Omental fat pad (tissue), 4 donors: ENCODE measurements around the gene TBC1D10B. TPM values are rescaled to one million over a fixed set of nuclear protein-coding genes. Genes with fewer than 3 reads are reported as not detected.
A peak's percentile ranks its signal among the peaks of the same experiment; 100 is the strongest.
"Not testable (repeated sequence)": the region's sequence is repeated elsewhere in the genome, so short reads cannot be mapped to it uniquely, and the experiment has no call there.

Experiments
- ATAC-seq: fragments of 150-250 bp; one replicate; pipeline ENCODE4 v1.9.1; 2016; ENCODE audit warnings: mild to moderate bottlenecking, moderate library complexity; ENCODE audit not compliant: low FRiP score
- DNase-seq: peaks from one replicate; pipeline ENCODE4 v3.0.0-alpha.2; 2019; ENCODE audit warnings: low spot score
- total RNA-seq, 4 donors: library from RNA; depleted of rRNA; stranded (reverse); fragments of >200 nt; gene quantifications; one replicate each; pipeline ENCODE4 v1.1.0, GENCODE V29; 2016
- TF ChIP-seq, protein P1 (sequence below), 3 donors: fragments of 450-650 bp; IDR thresholded peaks; one replicate each; pipeline ENCODE4 v1.5.1; 2016 to 2017; ENCODE audit warnings: antibody characterized with exemption in 3 of 3, mild to moderate bottlenecking in 3 of 3, moderate library complexity in 2 of 3

The TBC1D10B gene
- total RNA-seq, 4 donors from 2014 or later, result 19.0 to 28.6 (median 26.7) TPM

DNA sequence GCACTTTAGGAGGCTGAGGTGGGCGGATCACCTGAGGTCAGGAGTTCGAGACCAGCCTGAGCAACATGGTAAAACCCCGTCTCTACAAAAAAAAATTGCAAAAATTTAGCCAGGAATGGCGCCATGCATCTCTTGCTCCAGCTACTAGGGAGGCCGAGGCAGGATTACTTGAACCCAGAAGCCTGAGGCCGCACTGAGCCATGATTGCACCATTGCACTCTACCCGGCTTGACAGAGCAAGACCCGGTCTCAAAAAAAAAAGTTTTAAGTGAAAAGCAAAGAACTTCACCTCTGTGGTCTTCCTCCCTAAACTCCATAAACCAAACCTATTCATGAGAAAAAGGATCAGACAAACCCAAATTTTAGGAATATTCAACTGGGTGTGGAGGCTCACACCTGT lies 22.2 kb downstream of the TBC1D10B start:
- DNase-seq (no peak), ATAC-seq (no peak)
- TF ChIP-seq, protein P1, sequence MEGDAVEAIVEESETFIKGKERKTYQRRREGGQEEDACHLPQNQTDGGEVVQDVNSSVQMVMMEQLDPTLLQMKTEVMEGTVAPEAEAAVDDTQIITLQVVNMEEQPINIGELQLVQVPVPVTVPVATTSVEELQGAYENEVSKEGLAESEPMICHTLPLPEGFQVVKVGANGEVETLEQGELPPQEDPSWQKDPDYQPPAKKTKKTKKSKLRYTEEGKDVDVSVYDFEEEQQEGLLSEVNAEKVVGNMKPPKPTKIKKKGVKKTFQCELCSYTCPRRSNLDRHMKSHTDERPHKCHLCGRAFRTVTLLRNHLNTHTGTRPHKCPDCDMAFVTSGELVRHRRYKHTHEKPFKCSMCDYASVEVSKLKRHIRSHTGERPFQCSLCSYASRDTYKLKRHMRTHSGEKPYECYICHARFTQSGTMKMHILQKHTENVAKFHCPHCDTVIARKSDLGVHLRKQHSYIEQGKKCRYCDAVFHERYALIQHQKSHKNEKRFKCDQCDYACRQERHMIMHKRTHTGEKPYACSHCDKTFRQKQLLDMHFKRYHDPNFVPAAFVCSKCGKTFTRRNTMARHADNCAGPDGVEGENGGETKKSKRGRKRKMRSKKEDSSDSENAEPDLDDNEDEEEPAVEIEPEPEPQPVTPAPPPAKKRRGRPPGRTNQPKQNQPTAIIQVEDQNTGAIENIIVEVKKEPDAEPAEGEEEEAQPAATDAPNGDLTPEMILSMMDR (IDR thresholded peaks at IDR 0.05), result no peak

DNA sequence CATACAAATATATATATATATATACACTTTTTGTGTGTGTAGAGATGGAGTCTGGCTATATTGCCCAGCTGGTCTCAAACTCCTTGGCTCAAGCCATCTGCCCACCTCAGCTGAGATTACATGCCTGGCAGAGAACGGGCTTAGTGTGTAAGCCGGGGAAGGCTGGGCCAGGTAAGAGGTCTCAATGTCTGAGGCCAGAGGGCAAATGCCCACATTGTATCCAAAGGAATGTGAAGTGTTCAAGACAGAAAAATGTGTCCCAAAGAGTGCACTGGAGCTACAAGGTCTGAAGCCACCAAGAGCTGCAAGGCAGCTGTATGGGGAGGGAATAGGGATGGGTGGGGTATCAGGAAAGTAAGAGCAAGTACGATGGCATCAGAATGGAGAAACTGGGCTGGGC lies 24.0 kb downstream of the TBC1D10B start:
- TF ChIP-seq, protein P1 (IDR thresholded peaks at IDR 0.05), result no peak
- ATAC-seq, result no peak

DNA sequence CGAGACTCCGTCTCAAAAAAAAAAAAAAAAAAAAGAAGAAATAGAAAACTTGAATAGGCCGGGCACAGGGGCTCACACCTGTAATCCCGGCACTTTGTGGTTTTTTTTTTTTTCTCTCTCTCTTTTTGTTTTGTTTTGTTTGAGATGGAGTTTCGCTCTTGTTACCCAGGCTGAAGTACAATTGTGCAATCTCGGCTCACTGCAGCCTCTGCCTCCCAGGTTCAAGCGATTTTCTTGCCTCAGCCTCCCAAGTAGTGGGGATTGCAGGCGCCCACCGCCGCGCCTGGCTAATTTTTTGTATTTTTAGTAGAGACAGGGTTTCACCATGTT lies 26.8 kb downstream of the TBC1D10B start:
- not testable (repeated sequence) for DNase-seq, ATAC-seq

More for the DNA sequence above, 24.0 kb downstream of the TBC1D10B start:
- DNase-seq, result no peak

DNA sequence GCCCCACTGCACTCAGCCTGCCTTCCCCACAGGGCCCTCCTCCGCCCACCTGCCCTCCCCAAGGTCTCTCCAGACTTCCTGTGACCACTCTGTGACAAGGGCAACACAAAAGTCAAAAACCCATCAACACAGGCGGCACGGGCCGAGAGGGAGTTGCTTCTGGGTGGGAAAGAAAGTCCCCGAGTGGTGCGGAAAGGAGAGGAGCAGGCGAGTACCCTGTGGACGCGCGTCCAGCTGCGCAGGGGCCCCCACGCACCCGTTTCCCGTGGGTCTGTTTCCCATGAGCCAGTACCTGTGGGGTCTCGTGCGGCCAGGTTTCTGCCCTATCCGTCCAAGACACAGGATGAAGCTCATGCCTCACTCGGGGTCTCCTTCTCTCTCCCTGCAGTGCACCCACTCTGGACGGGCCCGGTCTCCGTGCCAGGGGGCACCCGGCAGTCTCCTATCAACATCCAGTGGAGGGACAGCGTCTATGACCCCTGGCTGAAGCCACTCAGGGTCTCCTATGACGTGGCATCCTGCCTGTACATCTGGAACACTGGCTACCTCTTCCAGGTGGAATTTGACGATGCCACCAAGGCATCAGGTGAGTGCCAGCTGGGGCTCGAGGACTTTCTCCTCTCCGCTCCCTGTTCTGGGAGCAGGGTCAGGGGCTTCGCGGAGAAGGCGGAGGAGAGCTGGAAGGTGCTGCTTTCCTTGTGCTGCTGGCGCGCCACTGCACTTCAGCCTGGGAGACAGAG lies 27.4 kb downstream of the TBC1D10B start:
- ATAC-seq, result no peak
- TF ChIP-seq, protein P1 (IDR thresholded peaks at IDR 0.05), result no peak
- DNase-seq, result no peak

DNA sequence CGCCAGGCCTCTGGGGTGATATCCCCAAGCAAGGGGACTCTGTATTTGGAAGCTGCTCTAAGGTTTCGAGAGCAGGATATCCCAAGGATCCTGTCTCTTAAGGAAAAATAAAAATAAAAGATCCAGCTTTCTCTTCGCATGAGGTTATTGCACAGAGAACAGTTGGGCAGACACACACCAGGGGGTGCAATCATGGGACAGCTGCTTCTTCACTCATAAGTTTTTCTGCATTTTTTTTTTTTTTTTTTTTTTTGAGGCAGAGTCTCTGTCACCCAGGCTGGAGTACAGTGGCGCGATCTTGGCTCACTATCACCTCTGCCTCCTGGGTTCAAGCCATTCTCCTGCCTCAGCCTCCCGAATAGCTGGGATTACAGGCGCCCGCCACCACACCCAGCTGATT lies 28.3 kb downstream of the TBC1D10B start:
- ATAC-seq, DNase-seq: not testable (repeated sequence)

DNA sequence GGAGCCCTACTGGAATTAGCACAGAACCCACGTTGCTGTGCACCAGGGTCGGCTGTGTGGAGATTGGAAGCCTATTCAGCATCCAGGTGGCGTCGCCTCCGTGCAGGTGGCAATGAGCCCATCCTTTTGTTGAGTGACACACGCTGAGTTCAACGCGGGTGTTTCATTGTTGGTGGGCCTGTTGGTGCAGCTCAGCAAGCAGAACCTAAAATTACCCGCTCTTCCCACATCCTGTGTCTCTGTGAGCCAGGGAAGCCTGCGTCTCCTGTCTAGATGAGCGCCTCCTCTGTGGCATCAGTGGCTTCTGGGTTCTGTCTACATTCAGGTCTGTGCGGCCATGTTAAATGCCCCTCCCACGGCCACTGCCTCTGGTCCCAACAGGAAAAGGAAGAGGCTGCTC lies 29.7 kb downstream of the TBC1D10B start:
- TF ChIP-seq, protein P1 (IDR thresholded peaks at IDR 0.05), result no peak
- no peak for DNase-seq
- no peak for ATAC-seq

DNA sequence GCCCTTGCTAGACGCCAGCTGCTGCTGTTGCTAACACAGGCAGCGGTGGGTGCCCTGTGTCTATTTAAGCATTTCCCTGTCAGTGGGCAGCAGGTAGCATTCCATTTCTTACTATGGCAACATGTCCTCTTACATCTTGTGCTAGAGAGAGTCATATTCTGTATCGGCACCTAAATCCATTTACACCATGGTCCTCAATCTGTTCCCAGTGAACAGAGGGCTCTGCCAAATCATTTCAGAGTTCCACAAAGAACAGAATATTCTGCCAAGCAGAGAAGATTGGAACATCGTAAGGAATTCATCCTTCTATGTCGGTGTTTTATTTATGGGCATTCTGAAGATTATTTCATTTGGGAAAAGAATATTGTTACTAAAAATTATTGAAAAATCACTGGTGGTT lies 31.6 kb downstream of the TBC1D10B start:
- not testable (repeated sequence) for DNase-seq

DNA sequence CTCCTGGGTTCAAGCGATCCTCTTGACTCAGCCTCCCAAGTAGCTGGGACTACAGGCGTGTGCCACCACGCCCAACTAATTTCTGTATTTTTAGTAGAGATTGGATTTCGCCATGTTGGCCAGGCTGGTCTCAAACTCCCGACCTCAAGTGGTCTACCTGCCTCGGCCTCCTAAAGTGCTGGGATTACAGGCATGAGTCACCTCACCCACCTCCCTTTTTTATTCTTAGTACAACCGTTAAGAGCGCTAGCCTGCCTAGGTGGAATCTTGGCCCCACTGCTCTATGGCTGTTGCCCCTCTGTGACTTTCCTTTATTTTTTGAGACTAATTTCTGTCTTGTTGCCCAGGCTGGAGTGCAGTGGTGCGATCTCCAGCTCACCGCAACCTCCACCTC lies 32.3 kb downstream of the TBC1D10B start:
- DNase-seq, ATAC-seq: not testable (repeated sequence)

More for the DNA sequence above, 31.6 kb downstream of the TBC1D10B start:
- not testable (repeated sequence) for ATAC-seq

DNA sequence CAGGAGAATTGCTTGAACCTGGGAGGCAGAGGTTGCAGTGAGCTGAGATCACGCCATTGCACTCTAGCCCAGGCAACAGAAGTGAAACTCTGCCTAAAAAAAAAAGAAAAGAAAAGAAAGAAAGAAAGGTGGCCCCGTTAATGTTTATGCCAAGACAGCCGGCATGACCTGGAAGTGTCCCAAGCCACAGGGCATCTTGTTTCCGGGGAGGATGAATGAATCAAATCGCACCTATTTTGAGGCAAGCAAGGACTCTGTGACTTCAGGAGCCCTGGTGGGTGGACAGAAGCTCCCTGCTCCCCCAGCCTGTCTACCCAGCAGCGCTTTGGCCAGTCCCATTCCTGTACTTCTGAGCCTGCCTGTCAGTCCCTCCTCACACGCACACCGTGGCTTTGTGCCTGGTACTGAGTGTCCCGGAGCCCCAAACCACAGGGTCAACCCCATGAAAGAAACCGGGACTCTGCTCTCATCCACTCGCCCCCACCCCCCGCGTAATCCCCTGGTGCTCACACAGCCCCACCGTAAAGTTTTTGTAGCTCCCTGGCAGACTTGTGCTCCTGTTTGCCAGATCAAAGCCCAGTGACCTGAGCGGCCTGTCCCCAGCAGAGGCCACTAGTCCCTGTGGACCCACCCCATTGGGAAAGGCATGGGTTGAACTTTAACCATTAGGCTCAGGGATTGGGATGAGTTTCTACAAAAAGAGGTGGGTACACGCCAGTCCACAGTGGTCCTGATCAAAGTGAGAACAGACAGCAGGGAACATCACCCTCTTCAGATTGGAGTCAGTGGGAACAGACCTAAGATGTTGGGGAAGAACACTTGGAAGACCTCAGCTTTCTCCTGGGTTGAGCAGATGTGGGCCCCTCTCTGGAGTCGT lies 34.5 kb downstream of the TBC1D10B start:
- no peak for DNase-seq
- no peak for ATAC-seq
- TF ChIP-seq, protein P1 (IDR thresholded peaks at IDR 0.05), result no peak

DNA sequence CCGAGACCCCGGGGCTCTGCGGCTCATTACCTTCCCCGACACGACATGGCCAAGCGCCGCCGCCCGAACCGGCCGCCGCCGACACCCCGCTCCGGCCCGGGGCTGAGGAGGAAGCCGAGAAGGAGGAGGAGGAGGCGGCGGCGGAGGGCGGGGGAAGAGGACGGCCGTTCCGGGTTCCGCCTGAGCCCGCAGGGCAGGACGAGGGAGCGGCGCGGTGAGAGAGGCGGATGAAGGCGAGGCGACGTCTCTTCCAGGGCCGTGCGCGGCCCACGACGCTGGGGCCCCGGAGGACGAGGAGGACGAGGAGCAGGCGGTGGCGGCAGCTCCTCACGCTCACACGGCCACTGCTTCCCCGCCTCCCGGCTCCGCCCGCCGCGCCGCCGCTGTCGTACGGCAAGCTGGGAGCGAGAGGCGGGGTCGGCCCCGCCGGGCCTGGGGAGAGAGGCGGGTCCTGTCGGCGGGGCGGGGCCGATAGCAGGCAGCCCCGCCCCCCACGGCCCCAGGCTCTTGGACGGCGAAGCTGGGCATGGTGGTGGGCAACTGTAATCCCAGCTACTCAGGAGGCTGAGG lies 35.2 kb downstream of the TBC1D10B start:
- ATAC-seq (peak; percentile 93), DNase-seq (peak; percentile 53)

DNA sequence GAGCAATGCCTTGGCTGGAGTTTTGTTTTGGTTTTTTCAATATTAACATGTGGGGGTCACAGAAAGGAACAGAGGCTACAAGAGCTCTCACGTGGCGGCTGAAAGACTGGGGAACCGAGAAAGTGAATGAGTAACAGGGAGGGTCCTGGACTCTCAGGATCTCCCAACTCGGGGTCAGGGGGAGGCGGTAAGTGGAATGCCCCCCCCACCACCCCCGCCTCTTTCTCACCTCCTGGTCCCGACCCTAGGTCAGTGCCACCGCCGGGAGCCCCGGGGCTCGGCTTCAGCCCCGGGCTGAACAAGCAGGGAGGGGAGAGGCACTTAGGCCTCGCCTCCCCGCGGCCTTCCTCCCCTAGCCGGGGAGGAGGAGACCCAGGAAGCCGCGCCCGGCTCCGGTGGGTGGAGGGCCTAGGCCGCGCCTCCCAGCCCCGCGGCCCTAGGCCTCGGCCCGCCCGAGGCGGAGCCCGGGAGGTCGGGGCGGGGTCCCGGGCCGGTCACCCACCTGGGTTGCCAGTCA lies 35.8 kb downstream of the TBC1D10B start:
- not testable (repeated sequence) for DNase-seq
- ATAC-seq, result peak; percentile 99

DNA sequence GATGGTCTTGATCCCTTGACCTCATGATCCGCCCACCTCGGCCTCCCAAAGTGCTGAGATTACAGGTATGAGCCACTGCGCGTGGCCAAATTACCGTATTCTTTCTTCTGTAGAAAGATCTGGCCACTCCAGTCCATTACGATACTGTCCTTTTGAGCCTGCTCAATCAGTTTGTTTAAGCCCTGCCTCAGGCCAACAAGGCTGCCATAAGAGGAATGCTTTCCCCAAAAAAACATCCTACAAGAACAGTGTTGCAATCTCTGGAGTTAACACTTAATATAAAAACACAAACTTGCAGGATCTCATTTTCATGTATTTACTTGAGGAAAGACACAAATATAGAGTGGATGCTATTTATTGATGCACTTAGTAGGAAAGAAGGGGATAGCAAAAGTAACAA lies 46.1 kb downstream of the TBC1D10B start:
- not testable (repeated sequence) for ATAC-seq, DNase-seq
